Ascending aorta (tissue), 2 donors: ENCODE results near the gene PRRT3. TPM values are rescaled to one million over a fixed set of nuclear protein-coding genes. Genes with fewer than 3 reads are reported as not detected.

ENCODE experiments used
- DNase-seq, 2 donors: peaks; one replicate each; pipeline ENCODE4 v3.0.0-alpha.2; 2019; ENCODE audit warnings: low spot score in 2 of 2
- H3K27ac ChIP-seq, 2 donors: fragments of 200-600 bp; sonication (generic); one replicate each; pipeline ENCODE4 v1.5.1; 2016 to 2017; ENCODE audit warnings: mild to moderate bottlenecking in 1 of 2
- H3K27me3 ChIP-seq: fragments of 200-600 bp; sonication (generic); one replicate; pipeline ENCODE4 v1.5.1; 2017
- H3K36me3 ChIP-seq, 2 donors: fragments of 200-600 bp; sonication (generic); one replicate each; pipeline ENCODE4 v1.5.1; 2016
- H3K4me1 ChIP-seq, 2 donors: fragments of 200-600 bp; sonication (generic); one replicate each; pipeline ENCODE4 v1.5.1; 2016 to 2017; ENCODE audit warnings: mild to moderate bottlenecking in 1 of 2
- H3K4me3 ChIP-seq, 2 donors: fragments of 200-600 bp; sonication (generic); one replicate each; pipeline ENCODE4 v1.5.1; 2016 to 2017; ENCODE audit warnings: mild to moderate bottlenecking in 1 of 2
- H3K9me3 ChIP-seq, 2 donors: fragments of 200-600 bp; sonication (generic); one replicate each; pipeline ENCODE4 v1.5.1; 2016
- CTCF ChIP-seq, 3 experiments: fragments of 200-600 bp in 2 of 3; fragments of 450-650 bp in 1 of 3; sonication (generic) in 2 of 3; IDR thresholded peaks; one replicate each; pipeline ENCODE4 v1.5.1; 2016 to 2019; ENCODE audit warnings: antibody characterized with exemption in 3 of 3, mild to moderate bottlenecking in 1 of 3, moderate library complexity in 1 of 3
- intact Hi-C: fragments of 100-400 bp; cut with DNase I; formaldehyde crosslinking; loops from one replicate; pipeline ENCODE4 v1.15.1; 2023
- total RNA-seq: library from RNA; depleted of rRNA; stranded (reverse); fragments of >200 nt; gene quantifications from one replicate; pipeline ENCODE4 v1.1.0, GENCODE V29; 2016

PRRT3 gene
- total RNA-seq: 1.1 TPM

- Histone ChIP-seq H3K27me3 (no peaks in the 10 kb centered on the region), H3K27ac (no peak within 1 kb of the TSS), H3K36me3 (no peaks in the 10 kb centered on the region), H3K9me3 (no peaks in the 10 kb centered on the region), H3K4me3 (peak within 1 kb of the TSS; percentile 56 to 90), H3K4me1 (peaks cover 5 to 16% of the 10 kb centered on the region in 2 donors)
- intact Hi-C loops: no loop called here
- no peak for DNase-seq
- TF ChIP-seq CTCF (IDR thresholded peaks at IDR 0.05): no peak
These were observed at the start of gene PRRT3 for GRCh38 chr3:9951962-9952805. PRRT3 (minus strand) TSS chr3:9952408; CDS start chr3:9950115, 2,293 bp downstream.

DNA sequence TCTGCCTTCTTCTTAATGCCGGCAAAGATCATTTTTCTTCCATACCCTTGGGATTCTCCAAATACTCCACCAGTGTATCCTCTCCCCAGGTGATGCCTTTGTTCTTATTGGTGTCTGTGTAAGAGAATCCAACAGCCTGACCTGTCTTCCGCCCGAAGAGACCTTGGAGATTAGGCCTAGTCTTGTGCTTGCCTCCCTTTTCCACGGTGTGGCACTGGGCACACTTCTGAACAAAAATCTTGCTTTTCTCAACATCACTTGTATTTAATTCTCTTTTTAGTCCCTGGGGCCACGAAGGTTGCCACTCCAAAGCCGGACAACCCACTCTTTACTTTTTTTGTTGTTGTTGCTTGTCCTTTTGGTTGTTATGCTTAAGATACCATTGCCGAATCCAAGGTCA is 48.5 kb upstream of the PRRT3 start:
- no peaks in the 10 kb centered on the region for H3K4me1 ChIP-seq

GRCh38 chr3:9994086-9994844 is 42.1 kb upstream of the PRRT3 start:
- no peak overlapping the region for H3K4me3 ChIP-seq
- H3K27ac ChIP-seq: no peak overlapping the region
- no peaks in the 10 kb centered on the region for H3K27me3 ChIP-seq
- no peaks in the 10 kb centered on the region for H3K4me1 ChIP-seq
- DNase-seq: no peak
- H3K9me3 ChIP-seq: no peaks in the 10 kb centered on the region
- no peaks in the 10 kb centered on the region for H3K36me3 ChIP-seq
- TF ChIP-seq CTCF (IDR thresholded peaks at IDR 0.05): no peak
- intact Hi-C loops: no loop called here

More for the DNA sequence above, 48.5 kb upstream of the PRRT3 start:
- Histone ChIP-seq H3K36me3 (no peaks in the 10 kb centered on the region), H3K9me3 (no peaks in the 10 kb centered on the region), H3K27me3 (no peaks in the 10 kb centered on the region), H3K27ac (no peak overlapping the region), H3K4me3 (no peak overlapping the region)
- intact Hi-C loops: no loop called here
- no peak for TF ChIP-seq CTCF (IDR thresholded peaks at IDR 0.05)
- DNase-seq: no peak

DNA sequence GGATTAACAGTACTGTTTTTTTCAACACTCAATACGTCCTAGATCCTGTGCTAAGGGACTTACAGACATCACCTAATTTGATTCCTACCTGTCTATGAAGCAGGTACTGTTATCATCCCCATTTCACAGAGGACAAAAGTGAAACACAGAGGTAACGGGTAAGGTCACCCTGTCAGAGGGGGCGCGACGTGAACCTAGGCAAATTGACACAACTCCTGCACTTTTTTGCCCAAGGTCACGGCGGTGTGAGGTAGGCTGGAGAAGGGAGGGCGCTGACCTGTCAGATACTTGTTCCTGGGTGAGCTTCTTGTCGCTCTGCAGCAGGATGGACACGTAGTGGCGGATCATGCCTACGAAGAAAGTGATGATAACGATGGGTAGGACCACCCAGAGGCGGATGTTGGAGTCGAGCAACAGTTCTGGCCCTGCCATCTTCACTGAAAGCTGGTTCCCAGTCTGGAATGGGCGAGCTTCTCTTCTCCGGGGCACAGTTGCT is 34.1 kb upstream of the PRRT3 start:
- peaks cover 4 to 6% of the 10 kb centered on the region in 2 donors for H3K36me3 ChIP-seq
- H3K4me3 ChIP-seq: peak overlapping the region; percentile 79 to 86
- peak overlapping the region; percentile 72 to 76 for H3K27ac ChIP-seq
- no peak for TF ChIP-seq CTCF (IDR thresholded peaks at IDR 0.05)
- intact Hi-C loops: loop anchor here (2.0 kb wide), 2 partner anchors 25 to 41 kb away; partner anchors contain the start of gene FANCD2
- no peak for DNase-seq
- H3K27me3 ChIP-seq: no peaks in the 10 kb centered on the region
- no peaks in the 10 kb centered on the region for H3K9me3 ChIP-seq
- peaks cover 5 to 17% of the 10 kb centered on the region in 2 donors for H3K4me1 ChIP-seq

DNA sequence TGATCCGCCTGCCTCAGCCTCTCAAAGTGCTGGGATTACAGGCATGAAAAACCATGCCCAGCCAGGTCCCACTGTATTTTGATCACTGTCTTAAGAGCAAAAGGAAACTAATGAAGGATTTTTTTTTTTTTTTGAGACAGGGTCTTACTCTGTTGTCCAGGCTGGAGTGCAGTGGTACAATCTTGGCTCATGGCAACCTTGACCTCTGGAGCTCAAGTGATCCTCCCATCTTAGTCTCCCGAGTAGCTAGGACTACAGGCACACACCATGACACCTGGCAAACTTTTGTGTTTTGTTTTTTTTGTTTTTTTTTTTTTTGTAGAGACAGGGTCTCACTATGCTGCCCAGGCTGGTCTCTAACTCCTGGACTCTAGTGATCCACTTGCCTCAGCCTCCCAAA is 28.0 kb upstream of the PRRT3 start:
- H3K27ac ChIP-seq: no peak overlapping the region
- TF ChIP-seq CTCF (IDR thresholded peaks at IDR 0.05): no peak
- H3K4me3 ChIP-seq: no peak overlapping the region
- peaks cover 8 to 19% of the 10 kb centered on the region in 2 donors for H3K36me3 ChIP-seq
- peaks cover 6 to 19% of the 10 kb centered on the region in 2 donors for H3K4me1 ChIP-seq
- intact Hi-C loops: no loop called here
- DNase-seq: no peak
- no peaks in the 10 kb centered on the region for H3K27me3 ChIP-seq
- H3K9me3 ChIP-seq: no peaks in the 10 kb centered on the region
